Right hindlimb (tissue), 1 donor: ENCODE results near the gene SORCS1.

ENCODE experiments used
- DNase-seq: peaks from one replicate; pipeline ENCODE4 v3.0.0-alpha.2; 2018

Gene SORCS1

DNA sequence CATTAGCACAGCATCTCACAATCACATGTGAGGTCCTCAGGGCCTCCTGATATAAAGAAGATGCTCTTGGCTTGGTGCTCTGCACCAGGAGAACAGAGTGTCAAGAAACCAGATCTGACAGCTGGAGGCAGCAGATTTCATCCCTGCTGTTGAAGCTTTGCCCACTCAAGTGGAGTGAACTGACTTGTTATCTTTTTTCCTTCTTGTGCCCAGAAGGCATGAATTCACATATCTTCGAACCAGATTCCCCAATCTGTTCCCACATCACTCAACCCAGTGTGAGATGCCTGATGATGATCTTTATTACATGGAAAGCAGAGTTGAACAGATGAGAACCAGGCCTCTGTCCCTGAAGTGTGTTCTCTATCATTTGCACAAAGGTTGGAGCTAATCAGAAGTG is 521.0 kb downstream of the SORCS1 start:
- no peak for DNase-seq

DNA sequence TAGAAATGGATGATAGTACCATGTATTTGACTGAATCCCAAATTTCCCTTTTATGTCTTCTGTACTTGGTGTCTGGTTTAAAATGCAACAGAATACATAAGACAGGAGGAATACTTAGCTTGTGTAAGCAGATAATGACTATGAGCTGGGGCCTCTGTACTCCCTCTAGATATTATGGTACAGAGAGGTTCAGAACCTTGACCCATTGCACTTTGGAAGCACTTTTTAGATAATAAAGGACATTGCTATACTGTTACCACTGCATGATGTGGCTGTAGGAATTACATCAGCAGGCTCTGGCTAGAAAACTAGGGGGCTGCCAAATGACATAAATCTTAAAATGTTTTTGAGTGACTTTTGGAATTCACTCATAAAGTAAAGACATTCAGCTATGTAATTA is 526.6 kb downstream of the SORCS1 start:
- DNase-seq: no peak

DNA sequence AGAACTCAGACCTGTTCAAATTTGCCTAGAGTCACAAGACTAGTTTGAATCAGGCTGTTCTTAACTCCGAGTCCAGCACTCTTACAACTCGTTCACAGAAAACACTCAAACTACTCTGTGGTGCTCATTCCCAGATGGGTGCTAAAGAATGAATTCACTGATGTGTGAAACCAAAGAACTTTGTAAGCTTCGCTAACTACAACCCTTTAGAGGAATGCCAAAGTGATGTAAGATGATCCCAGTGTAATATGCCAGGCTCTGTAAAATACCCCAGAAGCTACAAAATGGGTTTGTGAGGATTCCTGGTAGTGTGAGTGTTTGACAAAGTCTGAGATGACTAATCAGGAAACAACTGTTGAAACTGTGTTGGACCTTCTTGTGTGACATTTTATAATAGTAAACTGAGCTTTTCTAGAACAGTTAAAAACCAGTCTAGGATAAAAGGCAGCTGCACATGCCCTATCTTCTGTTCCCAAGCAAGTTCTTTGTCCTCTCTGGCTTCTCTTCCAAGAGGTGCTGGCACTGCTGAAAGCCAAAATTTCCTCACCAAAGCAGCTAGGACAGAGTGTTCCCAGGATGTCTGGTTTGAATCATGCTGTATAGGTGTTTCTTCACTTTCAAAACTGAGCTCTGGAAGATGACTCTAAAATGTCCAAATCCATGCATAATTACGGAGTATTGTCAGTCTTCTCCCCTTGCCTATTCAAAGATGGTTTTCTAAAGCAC is 527.6 kb downstream of the SORCS1 start:
- no peak for DNase-seq

DNA sequence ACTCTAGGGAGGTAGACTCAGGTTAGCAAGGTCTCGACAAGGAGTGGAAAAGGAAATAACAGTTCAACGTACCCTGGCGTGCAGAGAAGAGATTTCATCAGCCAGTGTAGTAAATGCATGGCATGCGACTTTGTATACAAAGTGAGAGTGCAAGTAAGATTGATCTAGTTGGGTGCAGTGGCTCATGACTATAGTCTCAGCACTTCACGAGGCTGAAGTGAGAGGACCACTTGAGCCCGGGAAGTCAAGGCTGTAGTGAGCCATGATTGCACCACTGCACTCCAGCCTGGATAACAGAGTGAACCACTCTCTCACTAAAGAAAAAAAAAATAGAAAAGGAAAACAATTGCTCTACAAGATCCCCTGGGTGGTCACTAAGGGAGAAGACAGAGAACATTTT is 528.6 kb downstream of the SORCS1 start:
- DNase-seq: no peak

DNA sequence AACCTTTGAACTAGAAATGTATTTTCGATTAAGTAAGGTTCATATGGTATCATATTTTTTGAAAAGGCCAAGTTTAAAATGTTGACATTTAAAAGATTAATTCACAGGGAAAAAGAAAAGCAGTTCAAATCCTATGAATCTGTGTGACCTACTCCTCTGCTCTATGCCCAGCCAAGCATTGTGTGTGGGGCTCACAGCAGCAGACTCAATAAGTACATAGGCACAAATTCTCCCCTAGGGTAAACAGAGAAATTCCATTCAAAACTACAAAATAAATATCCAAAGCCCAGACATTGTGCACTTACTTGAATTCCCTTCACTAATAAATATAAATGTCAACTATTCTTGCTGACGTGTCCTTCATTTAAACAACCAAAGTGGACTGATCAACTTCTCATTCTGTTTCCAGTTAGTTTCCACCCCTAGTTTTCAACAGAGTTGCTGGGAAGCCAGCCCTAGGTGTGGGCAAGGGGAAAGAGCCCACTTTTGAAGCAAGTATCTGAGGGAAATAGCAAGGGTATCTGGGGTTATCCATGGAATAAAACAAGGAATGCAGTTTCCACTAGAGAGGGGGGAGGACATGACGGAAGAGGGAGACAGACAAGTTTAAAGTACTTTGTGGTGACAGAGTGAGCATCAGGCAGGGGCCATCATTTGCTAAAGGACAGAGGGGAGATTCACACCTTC is 533.3 kb downstream of the SORCS1 start:
- no peak for DNase-seq

DNA sequence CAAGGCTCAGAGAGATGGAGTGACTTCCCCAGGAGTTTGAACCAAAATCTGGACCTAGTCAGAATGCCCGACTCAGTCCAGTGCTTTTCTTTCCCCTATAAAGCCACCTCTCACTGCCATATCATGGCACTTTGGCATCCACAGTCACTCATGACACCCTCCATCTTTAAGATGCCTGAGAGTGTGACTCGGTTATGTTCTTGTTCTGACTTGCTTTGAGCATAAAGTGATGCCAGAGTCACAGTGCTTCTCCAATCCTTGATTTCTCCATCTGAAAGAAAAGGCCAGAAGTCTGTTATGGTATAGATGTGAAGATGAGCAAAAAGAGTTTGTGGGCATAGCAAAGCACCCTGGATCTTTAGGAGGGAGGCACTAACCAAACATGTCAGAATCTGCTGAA is 538.1 kb downstream of the SORCS1 start:
- DNase-seq: no peak

DNA sequence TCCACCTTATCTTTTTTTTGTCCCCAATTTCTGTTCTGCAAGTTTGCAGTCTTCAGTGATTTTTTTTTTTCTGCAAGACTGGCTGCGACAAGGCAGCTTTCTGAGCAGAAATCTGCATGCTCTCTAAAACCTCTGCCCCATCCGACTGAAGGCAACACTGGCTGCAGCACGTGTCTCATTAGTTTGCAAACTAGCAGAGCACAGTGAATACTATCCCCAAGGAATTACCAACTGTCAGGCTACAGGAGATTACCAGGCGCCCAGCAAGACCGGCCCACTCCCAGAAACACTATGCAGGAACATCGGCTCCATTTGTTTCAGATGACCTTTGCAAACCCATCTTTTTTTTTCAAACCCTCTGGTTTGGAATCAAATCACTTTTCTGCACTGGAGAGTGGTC is 538.8 kb downstream of the SORCS1 start:
- DNase-seq: no peak

DNA sequence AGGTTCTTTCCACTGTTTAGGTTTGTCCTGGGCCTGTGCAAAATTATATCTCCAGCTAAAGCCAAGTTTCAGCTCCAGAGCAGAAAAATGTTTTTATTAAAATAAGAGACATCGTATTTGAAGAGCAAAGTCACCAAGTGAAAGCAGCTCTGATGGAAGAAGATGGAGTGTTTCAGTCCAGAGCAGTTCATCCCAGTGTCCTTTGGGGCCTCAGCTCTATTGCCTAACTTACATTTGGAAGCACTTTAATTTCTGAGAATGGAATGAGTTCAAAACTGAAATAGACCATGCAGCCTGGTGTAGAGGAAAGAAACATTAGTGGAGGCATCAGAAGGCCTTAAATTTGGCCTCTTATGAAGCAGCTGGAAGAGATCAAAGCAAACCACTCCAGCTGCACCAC is 545.2 kb downstream of the SORCS1 start:
- peak; percentile 34 for DNase-seq

DNA sequence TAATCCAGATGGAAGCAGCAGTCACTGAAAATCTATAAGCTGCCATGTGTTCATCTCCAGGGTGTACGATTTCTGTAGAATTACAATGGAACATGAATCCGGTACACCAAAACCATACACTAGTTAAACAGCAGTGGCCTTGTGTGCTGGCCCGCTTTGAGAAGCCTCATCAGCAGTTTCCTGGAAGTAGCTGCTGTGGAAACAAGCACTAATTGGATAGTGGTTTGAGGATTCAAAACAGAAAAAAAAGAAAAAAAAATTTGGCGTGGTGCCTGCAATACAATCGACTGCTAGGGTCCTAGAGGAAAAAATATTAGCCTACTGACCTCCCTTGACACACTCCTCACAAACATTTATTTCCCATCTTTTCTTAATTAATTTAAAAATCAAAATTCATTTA is 545.9 kb downstream of the SORCS1 start:
- DNase-seq: peak; percentile 52

DNA sequence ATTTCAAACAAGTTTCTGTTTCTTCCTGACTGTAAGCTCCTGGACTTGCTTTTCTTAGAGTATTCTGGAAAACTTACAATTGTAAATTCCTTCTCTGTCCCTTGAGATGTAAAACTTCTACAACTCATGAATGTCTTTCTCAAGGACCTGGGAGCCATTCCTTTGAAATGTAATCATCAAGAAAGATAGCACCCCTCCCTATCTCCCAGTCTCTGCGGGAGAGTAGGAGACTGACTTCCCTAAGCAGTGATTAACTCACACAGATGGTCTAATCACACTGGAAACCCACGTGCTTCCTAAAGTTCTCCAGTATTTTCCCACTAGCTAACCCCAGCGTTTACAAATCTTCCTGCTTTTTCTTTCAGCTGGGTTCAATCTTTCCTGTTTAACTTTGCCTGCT is 549.4 kb downstream of the SORCS1 start:
- DNase-seq: no peak

DNA sequence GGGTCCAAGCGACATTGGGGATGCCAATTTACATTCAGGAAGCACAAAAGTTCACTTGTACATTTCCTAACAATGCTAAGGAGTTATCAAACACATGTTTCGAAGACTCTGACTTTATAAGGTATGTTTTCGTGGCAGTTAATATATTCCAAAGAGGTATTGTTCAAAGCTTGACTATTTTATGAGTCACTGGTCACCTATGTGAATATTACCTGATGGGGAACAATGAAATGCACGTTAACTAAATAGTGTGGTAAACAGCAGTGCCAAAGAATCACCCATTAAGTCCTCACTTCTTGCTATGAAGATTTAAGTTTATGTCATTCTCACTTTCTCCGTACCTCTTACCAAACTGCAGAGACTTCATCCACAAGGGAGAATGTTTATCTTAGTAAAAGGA is 550.2 kb downstream of the SORCS1 start:
- DNase-seq: no peak

DNA sequence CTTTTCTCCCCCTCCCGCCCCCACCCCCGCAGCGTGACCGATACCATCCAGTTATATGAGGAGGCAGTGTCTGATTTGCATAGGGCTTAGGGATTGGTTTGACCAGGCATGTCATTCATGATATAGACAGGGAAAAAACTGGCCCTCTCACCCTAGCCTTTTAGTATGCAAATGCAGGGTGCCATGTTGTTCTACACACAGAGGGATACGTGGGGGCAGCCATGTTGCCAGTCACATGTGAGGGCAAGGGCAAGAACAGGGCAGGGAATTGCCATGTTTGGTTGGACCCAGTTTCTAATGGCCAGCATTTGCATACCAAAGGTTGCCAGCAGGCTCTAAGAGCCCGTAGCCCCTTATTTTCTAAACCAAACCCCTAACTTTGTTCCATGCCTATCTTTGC is 552.1 kb downstream of the SORCS1 start:
- no peak for DNase-seq

DNA sequence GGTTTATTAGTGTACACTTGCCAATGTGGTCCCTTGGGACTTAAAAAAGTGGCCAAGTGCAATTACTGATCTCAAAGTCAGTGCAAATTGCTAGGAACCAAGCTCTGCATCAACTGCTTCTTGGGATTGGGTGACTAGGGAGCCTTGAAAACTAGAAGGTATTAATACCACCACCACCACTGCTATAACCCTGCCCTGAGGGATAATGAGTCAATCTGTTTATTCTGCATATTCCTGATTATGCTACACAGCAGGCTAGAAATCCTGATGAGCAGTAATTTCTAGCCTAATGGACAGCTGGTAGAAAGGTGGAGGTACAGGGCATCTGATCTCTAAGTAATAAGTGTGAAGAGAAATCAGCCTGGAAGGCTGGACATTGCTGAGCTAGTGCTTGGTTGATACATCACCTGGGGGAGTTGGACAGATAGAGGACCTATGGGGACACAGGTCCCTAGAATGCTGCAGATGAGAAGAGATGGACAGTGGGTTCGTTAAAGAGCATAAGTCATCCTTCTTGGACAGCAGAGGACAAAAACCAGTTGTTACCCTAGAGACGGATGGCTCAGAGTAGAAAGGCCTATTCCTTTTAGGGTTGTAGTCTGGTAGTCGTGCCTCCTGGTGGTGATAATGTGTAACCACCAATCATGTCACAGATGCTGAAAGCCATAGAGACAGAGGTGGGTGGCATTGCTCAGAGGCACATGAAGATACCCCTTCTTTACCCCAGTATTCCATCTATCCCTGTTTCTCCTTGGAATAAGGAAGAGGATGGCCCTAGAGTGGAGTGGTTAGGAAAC is 554.8 kb downstream of the SORCS1 start:
- DNase-seq: no peak

DNA sequence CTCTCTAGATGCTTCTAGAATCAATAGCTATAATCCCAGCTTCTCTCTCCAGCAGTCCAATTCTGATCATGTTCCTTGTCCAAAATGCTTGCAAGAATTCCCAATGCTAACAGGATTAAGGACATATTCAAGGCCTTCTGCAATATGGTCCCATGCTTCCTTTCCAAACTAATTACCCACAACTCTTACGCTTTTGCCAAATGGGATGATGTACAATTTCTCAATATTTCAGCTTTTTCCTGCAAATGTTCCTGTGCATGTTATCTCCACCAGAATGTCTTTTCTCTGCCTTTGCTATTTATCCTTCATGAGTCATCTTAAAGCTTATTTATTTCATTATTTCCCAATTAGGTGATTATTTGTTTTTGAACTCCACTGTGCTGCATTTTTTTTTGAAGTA is 556.4 kb downstream of the SORCS1 start:
- no peak for DNase-seq

DNA sequence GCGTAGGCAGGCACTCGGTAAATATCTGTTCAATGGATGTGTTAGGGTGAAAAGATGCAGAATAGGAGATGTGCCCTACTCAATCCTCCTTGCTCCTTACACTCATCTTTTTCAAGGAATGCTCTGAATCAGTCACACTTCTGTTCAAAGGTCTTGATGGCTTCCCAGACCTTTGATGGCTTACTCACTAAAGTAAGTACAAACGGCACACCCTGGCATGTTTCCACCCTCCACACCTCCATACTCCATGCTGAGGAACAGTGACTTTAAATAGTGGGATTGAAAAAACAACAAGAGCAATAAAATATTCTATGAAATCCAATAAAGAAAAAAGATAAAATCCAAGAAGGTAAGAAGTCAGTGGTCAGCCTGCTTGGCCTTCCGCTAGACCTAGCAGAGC is 569.2 kb downstream of the SORCS1 start:
- DNase-seq: no peak

DNA sequence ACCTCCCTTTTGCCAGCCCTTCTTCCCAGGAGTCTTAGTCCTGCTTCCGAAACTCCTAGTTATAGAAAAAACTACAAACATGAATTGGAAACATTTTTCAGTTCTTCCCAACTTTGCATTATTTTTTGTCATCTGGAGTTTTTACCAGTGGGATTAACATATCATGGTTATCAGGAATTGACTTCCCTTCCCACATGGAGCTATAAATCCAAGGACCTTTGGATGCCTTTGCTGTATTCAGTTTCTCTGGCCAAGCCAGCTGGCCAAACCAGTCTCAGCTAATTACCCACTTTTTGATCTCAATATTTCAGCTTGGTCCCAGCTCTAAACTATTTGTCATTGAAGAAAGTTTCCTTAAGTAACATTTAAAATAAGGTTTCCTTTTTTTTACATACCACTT is 570.6 kb downstream of the SORCS1 start:
- DNase-seq: no peak

DNA sequence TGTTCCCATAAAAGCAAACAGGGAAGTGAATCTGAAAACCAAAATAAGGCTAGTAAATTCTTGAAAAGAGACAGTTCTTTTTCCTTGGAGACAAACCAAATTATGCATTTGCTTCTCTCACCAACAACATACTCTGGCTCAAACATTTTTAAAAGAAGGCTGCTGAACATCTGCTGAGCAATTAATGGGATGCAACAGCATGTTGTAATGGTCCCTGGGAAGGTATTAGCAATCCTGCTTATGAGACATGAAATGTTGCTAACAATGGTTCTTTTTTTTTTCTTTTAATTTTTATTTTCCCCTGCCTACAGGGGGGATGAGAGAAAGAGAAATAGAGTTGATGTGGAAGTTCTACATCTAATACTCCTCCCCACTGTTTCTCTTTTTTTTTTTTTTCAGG is 572.1 kb downstream of the SORCS1 start:
- no peak for DNase-seq

DNA sequence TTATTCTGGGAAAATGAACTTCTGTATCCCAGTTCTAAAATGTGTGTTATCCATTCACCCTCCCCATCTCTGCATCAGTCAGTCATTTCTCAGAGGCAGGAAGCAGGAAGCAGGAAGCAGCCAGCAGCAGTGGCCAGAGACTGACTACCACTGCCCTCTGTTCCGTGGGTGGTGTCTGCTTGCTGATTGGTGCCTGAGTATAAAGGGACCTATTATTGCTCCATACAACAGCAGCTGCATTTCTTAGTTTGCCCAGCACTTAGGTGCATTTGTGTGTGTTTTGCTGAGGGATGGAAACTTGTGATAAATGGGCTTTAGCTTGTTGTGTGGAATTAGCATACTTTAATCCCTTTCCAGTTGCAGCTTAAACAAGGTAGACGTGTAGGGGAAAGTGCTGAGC is 582.2 kb downstream of the SORCS1 start:
- no peak for DNase-seq

DNA sequence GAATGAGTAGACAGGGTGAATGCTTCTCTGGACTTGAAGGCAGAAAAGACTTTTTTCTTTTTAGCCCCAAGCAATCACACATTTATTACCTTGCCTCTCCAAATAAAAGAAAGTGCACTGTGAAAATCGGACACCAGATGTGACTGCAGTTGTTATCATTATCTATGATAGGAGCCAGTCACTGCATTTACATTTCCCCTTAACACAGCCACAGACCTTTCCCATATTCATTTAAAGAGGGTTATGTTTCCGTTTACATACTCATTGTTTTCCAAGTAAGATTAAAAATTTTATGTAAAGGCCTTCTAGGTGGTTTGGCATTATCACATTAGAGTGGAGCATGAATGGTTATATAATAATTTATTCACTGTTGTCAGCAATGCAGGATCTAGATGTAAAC is 586.8 kb downstream of the SORCS1 start:
- DNase-seq: no peak

DNA sequence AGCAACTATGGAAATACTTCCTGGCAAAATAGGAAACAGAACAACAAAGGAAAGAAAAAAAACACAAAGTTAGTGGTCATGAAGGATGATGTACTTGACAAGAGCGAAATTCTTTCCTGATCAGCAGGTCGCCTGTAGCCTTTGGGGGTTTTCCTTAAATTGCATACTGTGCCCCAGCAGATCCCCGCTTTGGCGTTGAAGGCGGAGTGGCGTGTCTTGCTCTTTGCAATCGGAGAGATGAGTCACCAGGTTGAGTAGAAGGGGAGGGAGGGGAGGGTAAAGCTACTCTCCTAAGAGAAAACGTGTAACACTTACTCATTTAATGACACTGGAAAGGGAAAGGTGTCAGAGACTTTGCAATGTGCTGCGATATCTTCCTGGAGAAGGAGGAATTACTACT is 587.2 kb downstream of the SORCS1 start:
- no peak for DNase-seq

DNA sequence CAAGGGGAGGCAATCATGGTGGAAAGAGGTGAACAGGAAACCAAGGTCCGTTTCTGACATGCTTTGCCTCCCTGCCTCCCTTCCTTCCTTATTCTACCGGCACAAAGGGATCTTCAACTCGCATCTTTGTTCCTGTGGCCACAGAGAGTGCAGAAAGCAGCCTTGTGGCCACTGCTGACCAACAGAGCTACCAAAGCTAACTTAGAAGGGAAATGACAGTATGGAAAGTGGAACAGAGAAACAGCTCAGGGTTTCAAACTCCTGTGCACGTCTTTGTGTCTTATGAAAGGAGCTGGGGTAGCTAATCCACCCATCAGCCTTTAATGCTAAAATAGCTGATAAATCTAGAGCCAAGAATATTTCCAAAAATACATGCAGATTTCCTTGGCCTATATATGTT is 588.0 kb downstream of the SORCS1 start:
- DNase-seq: no peak

DNA sequence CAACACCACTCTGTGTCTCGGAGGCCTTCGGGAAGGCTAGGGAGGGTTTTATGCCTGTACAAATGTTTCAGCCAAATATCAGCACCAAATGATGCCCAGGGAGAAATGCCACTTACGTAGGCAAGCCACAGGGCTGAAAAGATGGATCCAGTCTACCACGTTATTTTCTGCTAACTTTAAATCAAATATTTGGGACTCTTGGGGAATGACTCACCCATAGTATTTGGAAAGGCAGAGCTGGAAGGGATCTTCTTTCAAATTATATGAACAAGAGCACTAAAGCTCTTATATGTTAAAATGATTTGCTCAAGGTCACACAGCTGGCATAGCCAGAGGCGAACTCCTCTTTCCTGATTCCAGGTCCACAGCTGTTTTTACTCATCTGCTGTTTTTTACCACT is 591.4 kb downstream of the SORCS1 start:
- DNase-seq: no peak

DNA sequence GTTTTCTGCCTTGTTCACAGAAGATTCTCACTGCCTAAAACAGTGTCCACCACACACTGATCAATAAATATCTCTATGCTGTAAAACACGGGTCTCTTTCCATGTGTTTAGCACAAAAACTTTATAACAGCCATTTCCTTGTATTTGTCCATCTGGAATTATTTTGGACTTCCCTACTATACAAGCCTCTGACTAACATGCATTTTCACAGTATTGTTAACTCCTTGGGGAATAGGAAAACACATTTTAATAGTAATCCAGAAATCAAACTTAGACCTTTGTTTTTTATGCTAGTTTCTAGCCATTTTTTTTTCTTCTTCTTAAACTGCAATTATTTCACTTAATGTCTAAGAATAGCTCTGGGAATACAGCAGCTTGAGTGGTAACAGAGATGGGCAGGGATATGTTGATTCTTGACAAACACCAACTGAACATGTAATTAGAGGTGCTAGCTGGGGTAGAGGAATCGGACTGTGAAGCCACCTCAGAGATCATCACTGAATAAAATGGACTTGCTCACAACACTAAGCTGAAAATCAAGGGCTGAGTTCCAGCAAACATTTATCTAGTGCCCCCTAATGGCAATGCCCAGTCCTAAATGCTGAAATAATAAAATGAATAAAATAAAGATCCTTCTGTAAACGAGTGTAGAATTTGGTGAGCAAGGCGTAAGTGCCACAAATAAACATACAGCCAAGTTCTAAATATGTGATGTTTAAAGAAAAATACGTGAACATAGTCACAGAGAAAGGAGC is 593.1 kb downstream of the SORCS1 start:
- DNase-seq: peak; percentile 30
